ENCODE measurements around the gene RPL32.

RPL32 gene

GRCh38 chr3:12807601-12808359, 33.6 kb downstream of the RPL32 start:
- Histone ChIP-seq H2AFZ (ENCODE audit: low read length) (no peak overlapping the region), H3K9me3 (ENCODE audit: insufficient read depth, low read depth, low read length) (no peaks in the 10 kb centered on the region), H3K79me2 (ENCODE audit: insufficient read depth, low read length) (no peaks in the 10 kb centered on the region), H3K9ac (ENCODE audit: low read depth, low read length, poor library complexity, severe bottlenecking) (no peak overlapping the region), H3K27me3 (ENCODE audit: insufficient read depth, low read length, poor library complexity, severe bottlenecking) (no peaks in the 10 kb centered on the region), H3K4me1 (ENCODE audit: insufficient read depth, low read length, poor library complexity, severe bottlenecking) (no peaks in the 10 kb centered on the region), H3K9me2 (replicated peaks; ENCODE audit: low read depth, low read length) (no peaks in the 10 kb centered on the region), H3K4me2 (ENCODE audit: low read depth, low read length, poor library complexity, severe bottlenecking) (no peak overlapping the region), H3K36me3 (ENCODE audit: insufficient read depth, low read length) (no peaks in the 10 kb centered on the region), H3F3A (ENCODE audit: low read depth) (no peaks in the 10 kb centered on the region), H4K20me1 (ENCODE audit: insufficient read depth, low read length, poor library complexity, severe bottlenecking) (no peaks in the 10 kb centered on the region), H3K4me3 (ENCODE audit: low read length, poor library complexity, severe bottlenecking) (no peak overlapping the region)
- TF ChIP-seq CTCF (conservative IDR thresholded peaks at IDR 0.05; ENCODE audit: low read length) (no peak), EZH2phosphoT487 (IDR thresholded peaks at IDR 0.05; ENCODE audit: borderline replicate concordance) (no peak)

GRCh38 chr3:12807066-12807465, 34.3 kb downstream of the RPL32 start:
- Histone ChIP-seq H3K9ac (ENCODE audit: low read depth, low read length, poor library complexity, severe bottlenecking) (no peak overlapping the region), H2AFZ (ENCODE audit: low read length) (no peak overlapping the region), H3K9me3 (ENCODE audit: insufficient read depth, low read depth, low read length) (no peaks in the 10 kb centered on the region), H3K36me3 (ENCODE audit: insufficient read depth, low read length) (no peaks in the 10 kb centered on the region), H3K27me3 (ENCODE audit: insufficient read depth, low read length, poor library complexity, severe bottlenecking) (no peaks in the 10 kb centered on the region), H3K4me3 (ENCODE audit: low read length, poor library complexity, severe bottlenecking) (no peak overlapping the region), H3K9me2 (replicated peaks; ENCODE audit: low read depth, low read length) (no peaks in the 10 kb centered on the region), H3F3A (ENCODE audit: low read depth) (no peaks in the 10 kb centered on the region), H3K4me1 (ENCODE audit: insufficient read depth, low read length, poor library complexity, severe bottlenecking) (no peaks in the 10 kb centered on the region), H3K4me2 (ENCODE audit: low read depth, low read length, poor library complexity, severe bottlenecking) (no peak overlapping the region), H4K20me1 (ENCODE audit: insufficient read depth, low read length, poor library complexity, severe bottlenecking) (no peaks in the 10 kb centered on the region), H3K79me2 (ENCODE audit: insufficient read depth, low read length) (no peaks in the 10 kb centered on the region)
- TF ChIP-seq CTCF (conservative IDR thresholded peaks at IDR 0.05; ENCODE audit: low read length): no peak
- no peak for TF ChIP-seq EZH2phosphoT487 (IDR thresholded peaks at IDR 0.05; ENCODE audit: borderline replicate concordance)

- Histone ChIP-seq H2AFZ (ENCODE audit: low read length) (no peak overlapping the region), H3K36me3 (ENCODE audit: insufficient read depth, low read length) (no peaks in the 10 kb centered on the region), H3K79me2 (ENCODE audit: insufficient read depth, low read length) (no peaks in the 10 kb centered on the region), H3K4me1 (ENCODE audit: insufficient read depth, low read length, poor library complexity, severe bottlenecking) (no peaks in the 10 kb centered on the region), H3K27me3 (ENCODE audit: insufficient read depth, low read length, poor library complexity, severe bottlenecking) (no peaks in the 10 kb centered on the region), H3F3A (ENCODE audit: low read depth) (no peaks in the 10 kb centered on the region), H3K4me2 (ENCODE audit: low read depth, low read length, poor library complexity, severe bottlenecking) (no peak overlapping the region), H3K9ac (ENCODE audit: low read depth, low read length, poor library complexity, severe bottlenecking) (no peak overlapping the region), H4K20me1 (ENCODE audit: insufficient read depth, low read length, poor library complexity, severe bottlenecking) (no peaks in the 10 kb centered on the region), H3K4me3 (ENCODE audit: low read length, poor library complexity, severe bottlenecking) (no peak overlapping the region), H3K9me3 (ENCODE audit: insufficient read depth, low read depth, low read length) (no peaks in the 10 kb centered on the region), H3K9me2 (replicated peaks; ENCODE audit: low read depth, low read length) (no peaks in the 10 kb centered on the region)
- TF ChIP-seq CTCF (conservative IDR thresholded peaks at IDR 0.05; ENCODE audit: low read length) (no peak), EZH2phosphoT487 (IDR thresholded peaks at IDR 0.05; ENCODE audit: borderline replicate concordance) (no peak)
These were observed 38.0 kb downstream of the RPL32 start for GRCh38 chr3:12803371-12803770.
